ENCODE results near the gene CALHM1. TPM values are rescaled to one million over a fixed set of nuclear protein-coding genes. Genes with fewer than 3 reads are reported as not detected.
A peak's percentile ranks its signal among the peaks of the same experiment; 100 is the strongest.

CALHM1 gene
- total RNA-seq, 3 donors from 2014 or later (not counting 1 experiment from before 2014, with no cell fraction given) = 0.23 to 0.57 TPM; not detected in 1

- ATAC-seq (no peak), DNase-seq (peak in 1 of 2 donors; percentile 37)
- Mint-ChIP-seq H3K27me3 (ENCODE audit: low read depth in 2 of 2) (no peaks in the 10 kb centered on the region), H3K4me3 (no peak overlapping the region), H3K9me3 (no peaks in the 10 kb centered on the region), H3K4me1 (no peaks in the 10 kb centered on the region), H3K36me3 (peaks cover 9% of the 10 kb centered on the region), H3K27ac (peak overlapping the region in 1 of 2 donors; percentile 65)
- no peaks in the 10 kb centered on the region for H3K4me1 ChIP-seq (ENCODE audit: control insufficient read depth, insufficient read depth, low read length)
- intact Hi-C loops (cut with micrococcal nuclease) = no loop called here
- 78% methylated on average over 5 of the region's 5 CpGs for WGBS (ENCODE audit: insufficient coverage)
- H3K36me3 ChIP-seq (ENCODE audit: control insufficient read depth, insufficient read depth, low read length) = peaks cover 44% of the 10 kb centered on the region
- H3K27me3 ChIP-seq (ENCODE audit: control insufficient read depth, insufficient read depth, low read length) = no peaks in the 10 kb centered on the region
- no peak overlapping the region for H3K4me3 ChIP-seq (ENCODE audit: low read length)
- H3K27ac ChIP-seq (ENCODE audit: low read length) = no peak overlapping the region
- TF ChIP-seq CTCF (IDR thresholded peaks at IDR 0.05) = no peak
- no peaks in the 10 kb centered on the region for H3K9me3 ChIP-seq (ENCODE audit: control insufficient read depth, insufficient read depth, low read length)
Observed at GRCh38 chr10:103429647-103430046, 29.1 kb downstream of the CALHM1 start.

GRCh38 chr10:103428989-103429643, 29.6 kb downstream of the CALHM1 start:
- H3K4me1 Mint-ChIP-seq = no peaks in the 10 kb centered on the region
- Histone ChIP-seq H3K4me3 (ENCODE audit: low read length) (no peak overlapping the region), H3K36me3 (ENCODE audit: control insufficient read depth, insufficient read depth, low read length) (peaks cover 44% of the 10 kb centered on the region), H3K9me3 (ENCODE audit: control insufficient read depth, insufficient read depth, low read length) (no peaks in the 10 kb centered on the region), H3K27me3 (ENCODE audit: control insufficient read depth, insufficient read depth, low read length) (no peaks in the 10 kb centered on the region), H3K4me1 (ENCODE audit: control insufficient read depth, insufficient read depth, low read length) (no peaks in the 10 kb centered on the region), H3K27ac (ENCODE audit: low read length) (no peak overlapping the region)
- intact Hi-C loops (cut with micrococcal nuclease) = no loop called here
- no peak overlapping the region for H3K4me3 Mint-ChIP-seq
- no peaks in the 10 kb centered on the region for H3K27me3 Mint-ChIP-seq (ENCODE audit: low read depth in 2 of 2)
- TF ChIP-seq CTCF (IDR thresholded peaks at IDR 0.05) = no peak
- 51% methylated on average over 5 of the region's 5 CpGs for WGBS (ENCODE audit: insufficient coverage)
- H3K36me3 Mint-ChIP-seq = peaks cover 10% of the 10 kb centered on the region
- peak overlapping the region in 1 of 2 donors; percentile 65 for H3K27ac Mint-ChIP-seq
- peak in 1 of 2 donors; percentile 21 for DNase-seq
- ATAC-seq = no peak
- H3K9me3 Mint-ChIP-seq = no peaks in the 10 kb centered on the region

- H3K36me3 Mint-ChIP-seq = peaks cover 18% of the 10 kb centered on the region
- Histone ChIP-seq H3K4me1 (ENCODE audit: control insufficient read depth, insufficient read depth, low read length) (no peaks in the 10 kb centered on the region), H3K27me3 (ENCODE audit: control insufficient read depth, insufficient read depth, low read length) (no peaks in the 10 kb centered on the region), H3K36me3 (ENCODE audit: control insufficient read depth, insufficient read depth, low read length) (peaks cover 49% of the 10 kb centered on the region), H3K27ac (ENCODE audit: low read length) (no peak overlapping the region), H3K9me3 (ENCODE audit: control insufficient read depth, insufficient read depth, low read length) (no peaks in the 10 kb centered on the region), H3K4me3 (ENCODE audit: low read length) (no peak overlapping the region)
- ATAC-seq (no peak), DNase-seq (no peak)
- no peak overlapping the region for H3K4me3 Mint-ChIP-seq
- no peaks in the 10 kb centered on the region for H3K27me3 Mint-ChIP-seq (ENCODE audit: low read depth in 2 of 2)
- WGBS (ENCODE audit: insufficient coverage) = 98% methylated on average over 9 of the region's 9 CpGs
- no peaks in the 10 kb centered on the region for H3K9me3 Mint-ChIP-seq
- H3K27ac Mint-ChIP-seq = no peak overlapping the region
- intact Hi-C loops (cut with micrococcal nuclease) = no loop called here
- no peak for TF ChIP-seq CTCF (IDR thresholded peaks at IDR 0.05)
- no peaks in the 10 kb centered on the region for H3K4me1 Mint-ChIP-seq
Observed at GRCh38 chr10:103427866-103428265, 30.8 kb downstream of the CALHM1 start.

GRCh38 chr10:103423748-103424147, 35.0 kb downstream of the CALHM1 start:
- 95% methylated on average over 5 of the region's 5 CpGs for WGBS (ENCODE audit: insufficient coverage)
- H3K4me3 Mint-ChIP-seq = no peak overlapping the region
- Histone ChIP-seq H3K4me3 (ENCODE audit: low read length) (no peak overlapping the region), H3K27me3 (ENCODE audit: control insufficient read depth, insufficient read depth, low read length) (no peaks in the 10 kb centered on the region), H3K4me1 (ENCODE audit: control insufficient read depth, insufficient read depth, low read length) (no peaks in the 10 kb centered on the region), H3K27ac (ENCODE audit: low read length) (no peak overlapping the region), H3K36me3 (ENCODE audit: control insufficient read depth, insufficient read depth, low read length) (peaks cover 70% of the 10 kb centered on the region), H3K9me3 (ENCODE audit: control insufficient read depth, insufficient read depth, low read length) (no peaks in the 10 kb centered on the region)
- intact Hi-C loops (cut with micrococcal nuclease) = no loop called here
- TF ChIP-seq CTCF (IDR thresholded peaks at IDR 0.05) = no peak
- no peaks in the 10 kb centered on the region for H3K4me1 Mint-ChIP-seq
- no peaks in the 10 kb centered on the region for H3K27me3 Mint-ChIP-seq (ENCODE audit: low read depth in 2 of 2)
- H3K9me3 Mint-ChIP-seq = no peaks in the 10 kb centered on the region
- no peak for DNase-seq
- peaks cover 15% of the 10 kb centered on the region for H3K36me3 Mint-ChIP-seq
- H3K27ac Mint-ChIP-seq = no peak overlapping the region
- ATAC-seq = no peak
